ENCODE results near the gene GTPBP1.

The GTPBP1 gene

GRCh38 chr22:38739300-38740055, 33.7 kb downstream of the GTPBP1 start:
- TF ChIP-seq CTCF (IDR thresholded peaks at IDR 0.05; ENCODE audit: low read length, missing control alignments) = no peak
- H3K4me3 ChIP-seq (replicated peaks; ENCODE audit: low read depth, low read length) = no peak overlapping the region
- no peak for DNase-seq (ENCODE audit: low read depth)

GRCh38 chr22:38740116-38740723, 34.5 kb downstream of the GTPBP1 start:
- TF ChIP-seq CTCF (IDR thresholded peaks at IDR 0.05; ENCODE audit: low read length, missing control alignments) = no peak
- H3K4me3 ChIP-seq (replicated peaks; ENCODE audit: low read depth, low read length) = no peak overlapping the region
- DNase-seq (ENCODE audit: low read depth) = no peak

GRCh38 chr22:38740754-38741153, 35.0 kb downstream of the GTPBP1 start:
- no peak for DNase-seq (ENCODE audit: low read depth)
- no peak overlapping the region for H3K4me3 ChIP-seq (replicated peaks; ENCODE audit: low read depth, low read length)
- no peak for TF ChIP-seq CTCF (IDR thresholded peaks at IDR 0.05; ENCODE audit: low read length, missing control alignments)

DNA sequence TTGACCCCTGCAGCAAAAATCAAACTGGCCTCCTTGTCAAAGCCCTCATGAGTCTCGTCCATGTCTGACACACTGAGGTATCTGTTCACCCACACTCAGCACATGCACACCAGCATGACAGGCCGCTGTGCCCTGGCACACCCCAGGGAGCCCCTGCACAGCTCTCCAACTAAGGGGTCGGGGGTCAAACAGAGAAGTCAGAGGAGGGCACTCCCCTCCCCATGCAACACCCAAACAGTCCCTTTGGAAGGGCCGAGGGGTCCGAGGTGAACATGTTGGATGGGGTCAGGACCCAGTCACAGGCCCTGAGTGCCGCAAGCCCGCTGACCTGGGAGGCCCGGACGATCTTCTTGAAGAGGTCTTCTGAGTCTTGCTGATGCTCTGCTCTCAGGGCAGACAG, 35.4 kb downstream of the GTPBP1 start:
- no peak overlapping the region for H3K4me3 ChIP-seq (replicated peaks; ENCODE audit: low read depth, low read length)
- TF ChIP-seq CTCF (IDR thresholded peaks at IDR 0.05; ENCODE audit: low read length, missing control alignments) = no peak
- no peak for DNase-seq (ENCODE audit: low read depth)

GRCh38 chr22:38741576-38741975, 35.8 kb downstream of the GTPBP1 start:
- no peak for DNase-seq (ENCODE audit: low read depth)

DNA sequence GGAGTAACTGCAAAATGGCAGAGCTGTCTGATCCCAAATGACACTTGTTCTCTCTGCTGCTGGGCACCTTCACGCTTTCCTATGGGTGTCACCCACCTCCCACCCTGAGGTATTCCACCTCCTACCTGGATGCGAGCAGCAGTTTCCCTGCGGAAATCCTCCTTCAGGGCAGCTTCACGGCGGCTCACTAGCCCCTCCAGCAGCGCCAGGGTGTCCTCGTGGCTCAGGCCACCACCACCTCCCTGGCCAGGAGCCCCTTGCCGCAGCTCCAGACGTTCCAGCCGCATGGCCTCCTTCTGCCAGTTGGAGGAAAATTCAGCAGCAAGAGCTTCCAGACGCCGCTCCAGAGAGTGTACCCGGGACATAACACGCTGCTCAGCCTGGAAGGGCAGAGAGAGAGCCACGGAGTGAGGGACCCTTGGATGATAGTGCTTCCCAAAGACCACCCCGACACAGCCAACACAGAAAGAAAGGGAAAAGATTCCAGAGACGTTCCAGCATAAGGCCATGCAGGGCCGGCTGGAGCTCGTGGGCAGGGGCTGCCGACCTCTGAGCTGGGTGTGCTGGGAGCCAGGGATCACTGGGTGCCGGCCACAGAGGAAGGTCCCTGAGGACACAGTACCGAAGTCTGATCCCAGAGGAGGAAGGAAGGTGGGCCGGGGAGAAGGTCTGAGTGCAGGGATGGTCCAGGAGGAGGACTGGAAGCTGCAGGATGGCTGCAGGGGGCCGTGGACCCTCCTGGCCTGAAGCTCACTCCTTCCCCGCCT, 36.6 kb downstream of the GTPBP1 start:
- no peak overlapping the region for H3K4me3 ChIP-seq (replicated peaks; ENCODE audit: low read depth, low read length)
- DNase-seq (ENCODE audit: low read depth) = no peak
- no peak for TF ChIP-seq CTCF (IDR thresholded peaks at IDR 0.05; ENCODE audit: low read length, missing control alignments)

More at GRCh38 chr22:38741576-38741975, 35.8 kb downstream of the GTPBP1 start:
- H3K4me3 ChIP-seq (replicated peaks; ENCODE audit: low read depth, low read length) = no peak overlapping the region
- no peak for TF ChIP-seq CTCF (IDR thresholded peaks at IDR 0.05; ENCODE audit: low read length, missing control alignments)

Measured in fibroblast of pulmonary artery (primary cell).